Right renal pelvis (tissue), 4 donors: Measurements from ENCODE around the gene C13orf46. TPM values are rescaled to one million over a fixed set of nuclear protein-coding genes. Genes with fewer than 3 reads are reported as not detected.

Experiments used
- DNase-seq, 4 donors: peaks; one replicate each; pipeline ENCODE4 v3.0.0-alpha.2; 2013; ENCODE audit warnings: low read depth in 4 of 4, low spot score in 3 of 4, missing footprints in 1 of 4
- polyA plus RNA-seq, 4 donors: library from polyadenylated mRNA; unstranded; fragments of 120-200 nt; gene quantifications; one replicate each; pipeline ENCODE4 v1.2.1, GENCODE V29; 2013; ENCODE audit not compliant: insufficient read length in 4 of 4

C13orf46 gene
- polyA plus RNA-seq, 4 donors = 0.13 to 0.16 (median 0.15) TPM

DNA sequence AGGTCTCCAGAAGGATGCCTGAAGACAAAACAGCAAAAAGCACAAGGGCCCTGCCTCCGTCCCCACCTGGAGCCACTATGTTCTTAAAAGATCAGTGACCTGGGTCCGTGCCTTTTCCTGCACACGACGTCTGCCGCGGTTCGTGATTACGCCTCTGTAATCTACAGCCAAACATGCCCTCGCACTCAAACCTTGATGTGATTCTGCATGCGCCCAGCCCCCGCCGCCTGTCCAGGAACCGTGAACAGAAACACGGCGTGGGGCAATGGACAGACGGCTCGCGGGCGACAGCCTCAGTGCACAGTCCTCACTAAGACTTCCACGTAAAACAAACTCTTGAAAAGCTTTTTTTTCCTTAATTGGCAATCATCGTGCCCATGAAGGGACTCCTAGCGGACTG is 15.5 kb downstream of the C13orf46 start:
- DNase-seq = no peak

GRCh38 chr13:113956571-113956970 is 17.3 kb downstream of the C13orf46 start:
- DNase-seq = no peak

DNA sequence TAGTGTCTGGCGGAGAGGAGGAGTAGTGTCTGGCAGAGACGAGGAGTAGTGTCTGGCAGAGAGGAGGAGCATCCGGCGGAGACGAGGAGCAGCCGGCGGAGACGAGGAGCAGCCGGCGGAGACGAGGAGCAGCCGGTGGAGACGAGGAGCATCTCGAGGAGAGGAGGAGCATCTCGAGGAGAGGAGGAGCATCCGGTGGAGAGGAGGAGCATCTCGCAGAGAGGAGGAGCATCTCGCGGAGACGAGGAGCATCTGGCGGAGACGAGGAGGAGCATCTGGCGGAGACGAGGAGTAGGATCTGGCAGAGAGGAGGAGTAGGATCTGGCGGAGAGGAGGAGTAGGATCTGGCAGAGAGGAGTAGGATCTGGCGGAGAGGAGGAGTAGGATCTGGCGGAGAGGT is 18.2 kb downstream of the C13orf46 start:
- DNase-seq = no peak

- no peak for DNase-seq
Measured at GRCh38 chr13:113955235-113955634, 18.6 kb downstream of the C13orf46 start.

GRCh38 chr13:113954046-113954835 is 19.6 kb downstream of the C13orf46 start:
- DNase-seq = no peak

GRCh38 chr13:113953561-113953960 is 20.3 kb downstream of the C13orf46 start:
- DNase-seq = no peak

- DNase-seq = no peak
Measured at GRCh38 chr13:113952983-113953520, 20.8 kb downstream of the C13orf46 start.

GRCh38 chr13:113952151-113952982 is 21.5 kb downstream of the C13orf46 start:
- no peak for DNase-seq

- DNase-seq = peak in 2 of 4 donors; percentile 23 to 52
Measured at GRCh38 chr13:113951246-113951999, 22.5 kb downstream of the C13orf46 start.

DNA sequence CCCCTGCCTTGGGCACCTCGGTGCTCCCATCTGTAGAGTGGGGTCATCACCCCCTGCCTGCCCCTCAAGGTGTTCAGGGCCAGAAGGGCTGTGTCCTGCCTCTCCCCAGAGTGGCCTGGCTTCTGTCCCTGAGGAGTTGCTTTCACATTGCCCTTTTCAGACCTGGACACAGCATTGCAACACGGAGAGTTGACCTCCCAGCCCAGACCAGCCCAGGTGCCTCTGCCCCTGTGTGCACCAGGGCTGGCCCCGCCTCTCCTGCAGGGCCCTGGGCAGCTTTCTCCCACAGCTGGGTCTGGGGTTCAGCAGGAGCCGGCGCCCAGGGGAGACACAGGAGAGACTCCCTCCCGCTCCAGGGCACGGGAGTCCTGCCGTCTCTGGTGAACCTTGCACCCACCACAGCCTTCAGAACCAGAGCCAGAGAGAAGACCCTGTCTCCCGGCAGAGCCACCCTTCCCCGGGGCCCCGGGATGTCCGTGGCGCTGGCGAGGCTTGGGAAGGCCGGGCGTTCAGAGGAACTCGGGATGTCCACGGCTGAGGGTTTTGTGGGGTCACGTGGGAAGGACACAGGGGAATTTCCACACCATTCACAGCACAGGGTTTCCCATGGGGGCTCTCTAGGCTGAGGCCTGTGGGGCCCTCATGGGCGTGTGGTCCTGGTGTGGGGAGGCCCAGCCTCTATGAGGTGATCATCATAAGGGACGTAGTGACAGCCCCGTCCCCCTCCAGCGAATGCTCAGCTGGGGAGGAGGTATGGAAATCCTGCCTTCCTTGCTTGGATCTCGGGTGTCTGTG is 23.2 kb downstream of the C13orf46 start:
- DNase-seq = no peak

GRCh38 chr13:113949546-113949945 is 24.3 kb downstream of the C13orf46 start:
- DNase-seq = no peak

- DNase-seq = no peak
Measured at GRCh38 chr13:113948034-113948742, 25.7 kb downstream of the C13orf46 start.

GRCh38 chr13:113947311-113948033 is 26.4 kb downstream of the C13orf46 start:
- no peak for DNase-seq

DNA sequence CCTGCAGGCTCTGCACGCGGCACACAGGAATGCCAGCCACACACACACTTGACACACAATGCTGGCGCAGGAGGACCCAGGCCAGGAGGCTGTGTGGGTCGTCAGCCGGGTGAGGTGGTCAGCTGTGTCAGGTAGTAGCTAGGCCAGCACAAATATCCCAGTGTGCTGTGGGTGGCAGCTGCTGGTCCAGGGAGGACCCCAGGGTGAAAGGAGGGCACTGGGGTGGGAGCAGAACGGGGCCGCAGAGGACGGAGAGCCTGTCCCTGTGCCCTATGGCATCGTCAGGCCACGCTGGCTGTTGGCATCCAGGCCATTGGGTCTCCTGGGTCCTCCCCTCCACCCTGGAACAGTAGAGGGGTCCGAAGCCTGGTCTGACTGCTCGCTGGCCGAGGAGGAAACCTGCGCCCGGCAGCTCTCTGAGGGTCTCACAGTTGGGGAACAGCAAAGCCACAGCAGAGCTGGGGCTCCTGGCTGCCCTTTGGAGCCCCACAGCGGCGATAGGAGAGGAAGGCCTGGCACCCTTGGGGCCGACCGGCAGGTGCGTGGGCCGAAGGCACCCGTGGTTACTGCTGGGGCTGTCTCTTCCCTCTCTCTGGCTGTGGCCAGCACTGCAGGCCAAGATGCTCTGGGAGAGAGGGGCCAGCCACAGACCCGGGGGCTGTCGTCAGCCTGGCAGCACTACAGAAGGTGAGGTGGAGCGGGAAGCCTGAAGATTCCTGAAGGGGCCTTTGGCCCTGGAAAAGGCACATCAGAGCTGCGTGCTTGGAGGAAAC is 27.3 kb downstream of the C13orf46 start:
- DNase-seq = no peak

GRCh38 chr13:113945857-113946408 is 27.9 kb downstream of the C13orf46 start:
- no peak for DNase-seq

GRCh38 chr13:113943821-113944565 is 29.9 kb downstream of the C13orf46 start:
- DNase-seq = no peak

GRCh38 chr13:113942591-113943103 is 31.2 kb downstream of the C13orf46 start:
- DNase-seq = no peak
